GM21529 (cell line): ENCODE measurements around the gene FAM227A.

Source experiments
- ATAC-seq: cut with Tn5 transposase; IDR thresholded peaks from one replicate; pipeline ENCODE4 v1.9.1; 2021; ENCODE audit not compliant: unreplicated experiment

Gene FAM227A

GRCh38 chr22:38549101-38549894, 106.9 kb downstream of the FAM227A start:
- no peak for ATAC-seq

- ATAC-seq, result no peak
Measured at GRCh38 chr22:38540701-38541100, 115.5 kb downstream of the FAM227A start.

- ATAC-seq, result no peak
Measured at GRCh38 chr22:38531251-38531938, 124.8 kb downstream of the FAM227A start.
